Cardiac fibroblast (primary cell): ENCODE data around the gene GPR78.

Experiments
- DNase-seq, 2 donors: peaks; one replicate each; pipeline versions ENCODE4 v3.0.0 to v3.0.0-alpha.2; 2010; ENCODE audit warnings: low read depth in 2 of 2
- H3K4me3 ChIP-seq, 2 donors: replicated peaks in 1 of 2; 1 replicate in 1 of 2; 2 replicates in 1 of 2; pipeline ENCODE4 v1.5.1; 2011; ENCODE audit warnings: low read depth in 2 of 2, low read length in 2 of 2, mild to moderate bottlenecking in 2 of 2, moderate library complexity in 1 of 2
- CTCF ChIP-seq: IDR thresholded peaks from one replicate; pipeline ENCODE4 v1.5.1; 2011; ENCODE audit warnings: low read depth, mild to moderate bottlenecking, low read length, inconsistent platforms

The GPR78 gene

GRCh38 chr4:8599091-8599460, 18.9 kb downstream of the GPR78 start:
- no peak for TF ChIP-seq CTCF
- H3K4me3 ChIP-seq: no peak overlapping the region
- no peak for DNase-seq

- TF ChIP-seq CTCF: no peak
- no peak overlapping the region for H3K4me3 ChIP-seq
- DNase-seq: peak; percentile 46 to 50
Measured at GRCh38 chr4:8599657-8600056, 19.5 kb downstream of the GPR78 start.

- no peak for DNase-seq
- no peak overlapping the region for H3K4me3 ChIP-seq
- no peak for TF ChIP-seq CTCF
Measured at GRCh38 chr4:8600266-8600665, 20.1 kb downstream of the GPR78 start.

- no peak overlapping the region for H3K4me3 ChIP-seq
- no peak for DNase-seq
- no peak for TF ChIP-seq CTCF
Measured at GRCh38 chr4:8600686-8601085, 20.5 kb downstream of the GPR78 start.

GRCh38 chr4:8601086-8601485, 20.9 kb downstream of the GPR78 start:
- no peak for TF ChIP-seq CTCF
- no peak overlapping the region for H3K4me3 ChIP-seq
- no peak for DNase-seq

GRCh38 chr4:8601556-8601955, 21.4 kb downstream of the GPR78 start:
- no peak overlapping the region for H3K4me3 ChIP-seq
- no peak for TF ChIP-seq CTCF
- no peak for DNase-seq

GRCh38 chr4:8602686-8603430, 22.7 kb downstream of the GPR78 start:
- no peak for TF ChIP-seq CTCF
- DNase-seq: no peak
- no peak overlapping the region for H3K4me3 ChIP-seq
